Measurements from ENCODE around the gene PEAK1.

Gene PEAK1

GRCh38 chr15:77358545-77359240 is 61.2 kb downstream of the PEAK1 start:
- DNase-seq = no peak

DNA sequence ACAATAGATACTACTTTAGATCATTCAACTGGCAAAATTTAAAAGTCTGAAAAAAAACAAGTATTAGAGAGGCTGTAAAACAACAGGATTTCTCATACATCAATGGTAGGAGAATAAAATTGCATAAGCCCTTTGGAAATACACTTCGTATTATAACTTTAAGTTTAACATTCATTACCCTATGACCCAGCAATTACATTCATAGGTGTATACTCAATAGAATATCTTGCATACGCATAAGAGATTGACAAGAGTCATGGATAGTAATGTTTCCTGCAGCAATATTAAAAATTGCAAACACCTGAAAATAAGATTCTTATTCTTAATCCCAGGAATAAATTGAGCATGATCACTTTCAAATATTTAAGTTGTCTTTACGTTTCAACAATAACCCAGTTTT is 63.6 kb downstream of the PEAK1 start:
- DNase-seq = no peak

DNA sequence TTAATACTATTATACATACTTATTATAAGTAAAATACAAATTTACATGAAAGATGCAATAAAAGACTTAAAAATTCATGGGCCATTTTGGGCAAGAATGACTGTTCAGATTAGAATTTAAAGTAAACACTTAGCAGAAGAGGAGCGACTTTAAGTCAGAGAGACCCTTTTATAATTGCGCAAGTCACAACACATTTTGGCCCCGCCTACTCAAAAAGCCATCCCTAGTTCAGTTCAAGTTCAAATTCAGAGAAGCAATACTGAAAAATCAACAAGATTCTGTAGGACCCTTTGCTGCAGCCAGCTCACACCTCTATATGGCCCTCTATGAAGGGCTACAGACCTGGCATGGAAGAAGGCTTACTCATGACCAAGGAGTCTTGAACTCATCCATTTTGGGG is 64.6 kb downstream of the PEAK1 start:
- no peak for DNase-seq

GRCh38 chr15:77354063-77354462 is 65.8 kb downstream of the PEAK1 start:
- DNase-seq = no peak

- no peak for DNase-seq
Observed at GRCh38 chr15:77352887-77353286, 67.0 kb downstream of the PEAK1 start.

- no peak for DNase-seq
Observed at GRCh38 chr15:77350792-77351191, 69.1 kb downstream of the PEAK1 start.

GRCh38 chr15:77349666-77350065 is 70.2 kb downstream of the PEAK1 start:
- DNase-seq = no peak

- DNase-seq = no peak
Observed at GRCh38 chr15:77348511-77348910, 71.4 kb downstream of the PEAK1 start.

- DNase-seq = no peak
Observed at GRCh38 chr15:77347197-77347596, 72.7 kb downstream of the PEAK1 start.

DNA sequence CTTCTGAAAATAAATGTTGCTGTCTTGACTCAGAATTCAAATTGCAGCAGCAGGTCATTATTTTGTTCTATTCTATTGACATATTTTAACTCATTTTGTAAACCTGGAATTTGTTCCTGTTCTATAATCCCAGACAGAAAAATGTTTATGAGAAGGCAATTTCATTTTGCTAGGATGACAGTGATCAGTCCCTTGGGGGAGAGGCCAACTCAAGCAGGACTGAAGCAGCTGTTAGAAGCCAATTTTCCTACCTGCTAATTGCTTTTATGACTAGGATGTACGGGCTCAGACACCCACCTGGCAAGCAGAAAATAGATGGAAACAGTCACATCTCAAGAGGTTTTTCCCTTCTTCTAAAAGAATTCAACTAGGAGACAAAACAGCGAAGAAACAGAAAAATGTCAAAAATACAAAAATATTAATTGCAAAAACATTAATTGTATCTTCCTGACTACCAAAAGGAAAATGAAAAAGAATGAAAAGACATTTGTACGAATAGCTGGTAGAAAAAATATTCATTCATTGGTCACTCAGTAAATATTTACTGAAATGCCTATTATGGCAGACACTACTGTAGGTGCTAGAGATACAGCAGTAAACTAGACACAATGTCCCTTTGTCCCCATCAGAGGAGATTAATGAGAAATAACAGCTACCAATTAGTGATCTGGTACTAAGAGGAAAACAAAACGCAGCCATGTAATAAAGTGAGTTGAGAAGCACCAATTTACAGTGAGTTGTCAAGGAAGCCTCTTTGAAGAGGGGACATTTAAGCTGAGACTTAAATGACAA is 73.5 kb downstream of the PEAK1 start:
- no peak for DNase-seq

GRCh38 chr15:77342807-77343206 is 77.1 kb downstream of the PEAK1 start:
- no peak for DNase-seq

- DNase-seq = peak; percentile 70
Observed at GRCh38 chr15:77340245-77340644, 79.7 kb downstream of the PEAK1 start.

DNA sequence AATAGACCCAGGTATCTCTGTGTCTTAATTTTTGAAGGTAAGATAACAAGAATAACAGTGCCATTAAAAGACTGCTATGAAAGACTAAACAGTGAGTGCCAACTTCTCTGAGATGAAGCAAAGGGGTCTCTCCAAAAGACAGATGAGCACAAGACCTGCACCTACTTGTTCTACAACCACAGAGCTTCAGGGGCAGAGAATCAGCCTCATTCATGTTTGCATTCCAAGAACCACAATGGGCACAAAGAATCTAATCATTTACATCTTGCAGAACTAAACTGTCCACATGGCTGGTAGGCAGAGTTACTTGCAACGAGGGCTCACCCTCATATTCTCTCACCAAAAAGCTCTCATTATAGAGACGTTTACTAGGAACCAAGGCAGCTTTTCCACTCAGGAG is 83.9 kb downstream of the PEAK1 start:
- no peak for DNase-seq

GRCh38 chr15:77335298-77335697 is 84.6 kb downstream of the PEAK1 start:
- peak; percentile 37 for DNase-seq

DNA sequence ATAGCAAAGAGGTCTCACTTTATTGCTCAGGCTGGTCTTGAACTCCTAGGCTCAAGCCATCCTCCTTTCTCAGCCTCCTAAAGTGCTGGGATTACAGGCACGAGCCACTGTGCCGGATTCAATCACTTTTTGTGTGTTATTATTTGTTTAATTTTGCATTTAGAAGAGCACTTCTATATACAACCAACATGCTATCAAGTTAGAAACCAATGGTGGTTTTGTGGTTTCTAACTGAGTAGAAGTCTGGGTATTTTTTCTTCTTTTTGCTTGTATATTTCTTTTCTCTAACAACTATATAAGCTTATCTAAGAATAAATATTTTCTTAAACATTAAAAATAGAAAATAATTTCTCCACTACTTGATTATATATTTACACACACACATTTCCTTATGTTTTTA is 86.7 kb downstream of the PEAK1 start:
- no peak for DNase-seq

GRCh38 chr15:77329202-77329601 is 90.7 kb downstream of the PEAK1 start:
- DNase-seq = no peak

DNA sequence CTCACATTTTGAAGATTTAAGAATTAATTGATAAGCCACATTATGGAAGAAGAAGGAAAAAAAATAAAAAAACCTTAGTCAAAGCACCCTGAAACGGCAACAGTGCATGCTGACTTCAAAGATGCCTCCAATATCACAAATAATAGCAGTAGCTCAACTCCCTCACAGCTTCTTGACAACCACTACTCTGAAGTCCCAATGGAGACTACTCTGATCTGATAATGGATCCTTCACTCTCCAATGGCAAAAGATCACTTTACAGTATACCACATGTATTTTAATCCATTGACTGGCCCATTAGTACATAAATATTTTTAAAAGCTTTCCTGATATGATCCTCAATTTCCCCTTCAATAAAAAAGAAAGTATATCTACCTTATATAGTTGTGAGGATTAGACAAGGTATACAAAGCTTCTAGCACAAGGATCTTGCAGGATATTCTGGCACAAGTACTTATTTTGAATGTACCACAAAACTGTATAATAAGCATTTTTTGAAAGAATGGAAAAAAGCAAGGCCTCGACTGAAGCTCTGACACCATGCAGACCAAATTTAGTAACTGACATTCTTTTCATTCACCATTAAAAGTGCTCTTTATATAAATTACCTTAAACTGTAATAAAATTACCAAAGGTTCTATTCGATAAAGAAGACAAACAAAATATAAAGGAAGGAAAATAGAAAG is 91.9 kb downstream of the PEAK1 start:
- no peak for DNase-seq

GRCh38 chr15:77327168-77327567 is 92.7 kb downstream of the PEAK1 start:
- no peak for DNase-seq

DNA sequence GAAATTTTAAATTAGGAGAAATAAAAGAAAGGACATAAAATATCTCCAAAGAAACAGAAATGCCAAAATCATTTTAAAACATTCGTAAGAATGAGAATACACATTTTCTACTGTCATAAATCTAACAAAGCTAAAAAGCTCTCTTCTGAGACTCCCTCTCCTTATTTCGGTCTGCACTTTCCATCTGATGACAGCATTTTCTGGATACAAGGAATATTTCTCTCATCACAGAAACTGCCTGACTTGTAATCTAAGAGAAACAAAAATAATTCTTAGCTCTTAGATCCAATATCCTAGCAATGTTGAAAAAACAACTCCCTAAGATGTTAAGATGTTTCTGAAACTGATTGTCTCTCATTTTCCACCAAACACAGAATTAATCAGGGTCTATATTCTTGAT is 93.5 kb downstream of the PEAK1 start:
- no peak for DNase-seq

DNA sequence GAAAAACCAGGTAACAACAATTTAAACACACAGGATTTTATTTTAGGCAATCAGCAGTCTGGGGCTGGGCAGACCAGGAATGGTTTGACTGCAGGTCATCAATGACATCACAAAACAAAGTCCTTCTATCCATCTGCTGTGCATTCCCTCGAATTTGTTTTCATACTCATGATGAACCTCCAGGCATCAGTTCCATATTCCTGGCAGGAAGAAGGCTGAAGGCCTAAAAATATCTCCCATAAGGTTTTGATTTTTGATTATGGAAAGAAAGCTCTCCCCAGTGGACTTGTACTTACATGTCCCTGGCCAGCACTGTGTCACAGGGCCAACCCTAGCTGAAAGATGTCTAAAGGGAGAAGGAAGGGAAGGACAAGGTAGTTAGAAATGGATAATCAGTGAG is 107.4 kb downstream of the PEAK1 start:
- DNase-seq = peak; percentile 68

- peak; percentile 44 for DNase-seq
Observed at GRCh38 chr15:77311618-77312398, 108.1 kb downstream of the PEAK1 start.

GRCh38 chr15:77311020-77311419 is 108.9 kb downstream of the PEAK1 start:
- no peak for DNase-seq

DNA sequence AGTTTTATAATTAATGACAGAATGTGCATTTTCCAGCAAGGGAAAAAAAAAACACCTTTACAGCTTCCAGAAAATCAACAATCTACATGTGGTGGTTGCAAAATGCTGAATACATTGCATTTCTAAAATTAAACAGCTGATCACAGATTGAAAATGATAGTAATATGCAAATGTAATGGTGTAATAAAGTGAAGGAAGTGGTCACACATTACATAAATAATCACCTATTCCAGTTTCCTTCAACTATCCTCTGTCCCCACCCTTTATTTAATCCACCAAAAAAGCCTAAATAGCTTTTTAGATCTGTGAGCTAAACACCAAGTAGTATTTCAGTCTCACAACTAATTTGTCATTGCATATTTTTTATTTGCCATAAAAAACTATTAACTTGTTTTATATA is 110.5 kb downstream of the PEAK1 start:
- no peak for DNase-seq
